Kidney (tissue), 14 donors: Measurements from ENCODE around the gene CYP20A1. TPM values are rescaled to one million over a fixed set of nuclear protein-coding genes. Genes with fewer than 3 reads are reported as not detected.
A peak's percentile ranks its signal among the peaks of the same experiment; 100 is the strongest.

Experiments
- DNase-seq, 5 donors: peaks; one replicate each; pipeline ENCODE4 v3.0.0-alpha.2; 2013 to 2020
- FAIRE-seq: peaks from 2 replicates; lab custom pipeline; 2012; peaks lifted over from hg19 to GRCh38; lab: Jason Lieb, UNC
- H3K27ac ChIP-seq, 2 donors: one replicate each; pipeline ENCODE4 v1.7.0; 2013; ENCODE audit warnings: low read depth in 2 of 2, low read length in 2 of 2, inconsistent platforms in 1 of 2
- H3K27me3 ChIP-seq: one replicate; pipeline ENCODE4 v1.7.1; 2013; ENCODE audit warnings: low read length, inconsistent platforms; ENCODE audit not compliant: control insufficient read depth, insufficient read depth
- H3K36me3 ChIP-seq, 3 donors: one replicate each; pipeline versions ENCODE4 v1.7.0 to v1.7.1; 2013; ENCODE audit warnings: low read length in 3 of 3, control low read depth in 1 of 3, inconsistent platforms in 1 of 3; ENCODE audit not compliant: insufficient read depth in 3 of 3, control insufficient read depth in 2 of 3
- H3K4me1 ChIP-seq, 3 donors: one replicate each; pipeline versions ENCODE4 v1.7.0 to v1.7.1; 2013; ENCODE audit warnings: low read length in 3 of 3, inconsistent platforms in 1 of 3, low read depth in 1 of 3; ENCODE audit not compliant: control insufficient read depth in 2 of 3, insufficient read depth in 2 of 3
- H3K4me3 ChIP-seq, 3 donors: one replicate each; pipeline versions ENCODE4 v1.7.0 to v1.8.1; 2013; ENCODE audit warnings: low read length in 3 of 3, control low read depth in 1 of 3, inconsistent platforms in 1 of 3
- H3K9ac ChIP-seq, 3 donors: one replicate each; pipeline versions ENCODE4 v1.7.0 to v1.7.1; 2013; ENCODE audit warnings: low read length in 3 of 3, control low read depth in 1 of 3, inconsistent platforms in 1 of 3
- H3K9me3 ChIP-seq, 3 donors: one replicate each; pipeline versions ENCODE4 v1.7.0 to v1.7.1; 2013; ENCODE audit warnings: low read length in 3 of 3, control low read depth in 1 of 3, inconsistent platforms in 1 of 3; ENCODE audit not compliant: control insufficient read depth in 2 of 3, insufficient read depth in 1 of 3
- CTCF ChIP-seq: IDR thresholded peaks from 3 replicates; pipeline ENCODE4 v1.5.1; 2012; ENCODE audit warnings: mild to moderate bottlenecking, moderate library complexity, borderline replicate concordance; ENCODE audit not compliant: insufficient read depth; ENCODE audit errors: extremely low read depth
- intact Hi-C: fragments of 100-400 bp; cut with DNase I; formaldehyde crosslinking; loops from one replicate; pipeline ENCODE4 v1.11.1; 2022
- polyA plus RNA-seq: library from polyadenylated mRNA; stranded (reverse); fragments of 350-450 nt; fragmentation: Illumina TruSeq; extraction: RNeasy Lipid Tissue Mini Kit (QIAGEN cat#74804); gene quantifications from one replicate; pipeline ENCODE4 v1.2.3, GENCODE V29; 2014; ENCODE audit warnings: low read depth, low replicate concordance; ENCODE audit not compliant: insufficient read depth
- total RNA-seq: library from RNA; stranded (reverse); fragmentation: NEBNext Ultra II Directional; extraction: Animal tissue kit (Norgen Biotek cat#: 25700); gene quantifications from one replicate; pipeline ENCODE4 v1.2.1, GENCODE V29; 2021
- donor health status: control.
- donor health status: control.
- donor health status: control.
- donor health status: control.
- donor health status: control.
- donor health status: DM: yes; HTN: yes; CAD: no.
- donor health status: Normal renal cell carcinoma (clear cell type).

CYP20A1 gene
- total and polyA plus RNA-seq, 2 donors from 2014 or later, result 11.6 to 41.2 TPM

- TF ChIP-seq CTCF, result no peak
- H3K36me3 ChIP-seq, result no peaks in the 10 kb centered on the region
- H3K27ac ChIP-seq, result peak overlapping the region in 1 of 2 donors; percentile 13
- intact Hi-C loops, result no loop called here
- peak overlapping the region in 1 of 3 donors; percentile 87 for H3K4me3 ChIP-seq
- FAIRE-seq (no peak), DNase-seq (peak in 2 of 5 donors; percentile 8 to 46)
- H3K9me3 ChIP-seq, result no peaks in the 10 kb centered on the region
- H3K4me1 ChIP-seq, result peaks cover 0 to 3% (median 0%) of the 10 kb centered on the region in 3 donors
- H3K9ac ChIP-seq, result no peak overlapping the region
- H3K27me3 ChIP-seq, result no peaks in the 10 kb centered on the region
Observed at GRCh38 chr2:203237346-203238238, 1.2 kb upstream of the CYP20A1 start.

- intact Hi-C loops, result no loop called here
Observed at GRCh38 chr2:203238292-203238703, 520 bp upstream of the CYP20A1 start.

GRCh38 chr2:203240491-203240890 is 1.7 kb downstream of the CYP20A1 start:
- FAIRE-seq, result no peak
- no peak overlapping the region for H3K9ac ChIP-seq
- intact Hi-C loops, result no loop called here

More at GRCh38 chr2:203238292-203238703, 520 bp upstream of the CYP20A1 start:
- TF ChIP-seq CTCF, result no peak
- Histone ChIP-seq H3K9ac (peak overlapping the region; percentile 30 to 72 (median 64)), H3K4me3 (peak overlapping the region; percentile 71 to 87 (median 85)), H3K27ac (peak overlapping the region; percentile 92 to 99), H3K4me1 (peaks cover 0 to 3% (median 0%) of the 10 kb centered on the region in 3 donors), H3K27me3 (no peaks in the 10 kb centered on the region), H3K9me3 (no peaks in the 10 kb centered on the region), H3K36me3 (no peaks in the 10 kb centered on the region)
- FAIRE-seq (no peak), DNase-seq (peak in 1 of 5 donors; percentile 59)

More at GRCh38 chr2:203240491-203240890, 1.7 kb downstream of the CYP20A1 start:
- Histone ChIP-seq H3K27ac (no peak overlapping the region), H3K27me3 (no peaks in the 10 kb centered on the region), H3K4me3 (peak overlapping the region in 2 of 3 donors; percentile 87 to 96), H3K36me3 (no peaks in the 10 kb centered on the region), H3K9me3 (no peaks in the 10 kb centered on the region), H3K4me1 (peaks cover 0 to 3% (median 0%) of the 10 kb centered on the region in 3 donors)
- peak in 1 of 5 donors; percentile 2 for DNase-seq
- TF ChIP-seq CTCF, result no peak
